Stimulated activated CD8-positive, alpha-beta memory T cell treated with anti-CD3 and anti-CD28 coated beads, Interleukin-4, amount 100 ng/mL, for 48 hours (primary cell): ENCODE results near the gene LIPN.
"Not testable (repeated sequence)": the region's sequence is repeated elsewhere in the genome, so short reads cannot be mapped to it uniquely, and the experiment has no call there.

ENCODE experiments used
- DNase-seq: peaks from one replicate; pipeline ENCODE4 v3.0.0-alpha.2; 2020

The LIPN gene

GRCh38 chr10:88759366-88760101 is at the start of gene LIPN:
Gene LIPN (plus strand): TSS chr10:88760020. CDS start chr10:88761406, 1,386 bp downstream.
- no peak for DNase-seq

- DNase-seq: no peak
Measured at GRCh38 chr10:88715517-88715916, 44.3 kb upstream of the LIPN start.

GRCh38 chr10:88721392-88721791 is 38.4 kb upstream of the LIPN start:
- no peak for DNase-seq

GRCh38 chr10:88725798-88726197 is 34.0 kb upstream of the LIPN start:
- no peak for DNase-seq

GRCh38 chr10:88728107-88728763 is 31.6 kb upstream of the LIPN start:
- peak; percentile 85 for DNase-seq

GRCh38 chr10:88730864-88731263 is 29.0 kb upstream of the LIPN start:
- no peak for DNase-seq

- no peak for DNase-seq
Measured at GRCh38 chr10:88731296-88731695, 28.5 kb upstream of the LIPN start.

GRCh38 chr10:88733215-88733614 is 26.6 kb upstream of the LIPN start:
- no peak for DNase-seq

- DNase-seq: no peak
Measured at GRCh38 chr10:88735661-88736060, 24.2 kb upstream of the LIPN start.

GRCh38 chr10:88741921-88742320 is 17.9 kb upstream of the LIPN start:
- DNase-seq: not testable (repeated sequence)

- no peak for DNase-seq
Measured at GRCh38 chr10:88742448-88742847, 17.4 kb upstream of the LIPN start.

- DNase-seq: no peak
Measured at GRCh38 chr10:88744002-88744401, 15.8 kb upstream of the LIPN start.

GRCh38 chr10:88745633-88746032 is 14.2 kb upstream of the LIPN start:
- no peak for DNase-seq

GRCh38 chr10:88754287-88754686 is 5.5 kb upstream of the LIPN start:
- no peak for DNase-seq

GRCh38 chr10:88755753-88756152 is 4.1 kb upstream of the LIPN start:
- no peak for DNase-seq

- DNase-seq: no peak
Measured at GRCh38 chr10:88756660-88757059, 3.2 kb upstream of the LIPN start.

GRCh38 chr10:88762906-88763305 is 3.1 kb downstream of the LIPN start:
- DNase-seq: no peak

- DNase-seq: no peak
Measured at GRCh38 chr10:88763441-88763840, 3.6 kb downstream of the LIPN start.

- DNase-seq: no peak
Measured at GRCh38 chr10:88764110-88764509, 4.3 kb downstream of the LIPN start.

GRCh38 chr10:88765816-88766215 is 6.0 kb downstream of the LIPN start:
- no peak for DNase-seq

GRCh38 chr10:88769384-88769783 is 9.6 kb downstream of the LIPN start:
- no peak for DNase-seq

- DNase-seq: no peak
Measured at GRCh38 chr10:88781206-88781605, 21.4 kb downstream of the LIPN start.

- DNase-seq: no peak
Measured at GRCh38 chr10:88782222-88782621, 22.4 kb downstream of the LIPN start.

- DNase-seq: no peak
Measured at GRCh38 chr10:88783724-88784123, 23.9 kb downstream of the LIPN start.
